ENCODE data around the gene PDE10A.

- TF ChIP-seq CTCF (IDR thresholded peaks at IDR 0.05) (no peak), POLR2A (IDR thresholded peaks at IDR 0.05) (no peak)
These were observed 91.9 kb downstream of the PDE10A start for GRCh38 chr6:165571068-165571682.

All from tibial nerve (tissue), 3 donors.